ENCODE data around the gene HYAL2. TPM values are rescaled to one million over a fixed set of nuclear protein-coding genes. Genes with fewer than 3 reads are reported as not detected.

Gene HYAL2
- total and polyA plus RNA-seq, 9 of the 15 experiments (the other 6 are each of a cell fraction or from before 2014, with no cell fraction given): 0.36 to 22.7 (median 11.4) TPM; not detected in 1

DNA sequence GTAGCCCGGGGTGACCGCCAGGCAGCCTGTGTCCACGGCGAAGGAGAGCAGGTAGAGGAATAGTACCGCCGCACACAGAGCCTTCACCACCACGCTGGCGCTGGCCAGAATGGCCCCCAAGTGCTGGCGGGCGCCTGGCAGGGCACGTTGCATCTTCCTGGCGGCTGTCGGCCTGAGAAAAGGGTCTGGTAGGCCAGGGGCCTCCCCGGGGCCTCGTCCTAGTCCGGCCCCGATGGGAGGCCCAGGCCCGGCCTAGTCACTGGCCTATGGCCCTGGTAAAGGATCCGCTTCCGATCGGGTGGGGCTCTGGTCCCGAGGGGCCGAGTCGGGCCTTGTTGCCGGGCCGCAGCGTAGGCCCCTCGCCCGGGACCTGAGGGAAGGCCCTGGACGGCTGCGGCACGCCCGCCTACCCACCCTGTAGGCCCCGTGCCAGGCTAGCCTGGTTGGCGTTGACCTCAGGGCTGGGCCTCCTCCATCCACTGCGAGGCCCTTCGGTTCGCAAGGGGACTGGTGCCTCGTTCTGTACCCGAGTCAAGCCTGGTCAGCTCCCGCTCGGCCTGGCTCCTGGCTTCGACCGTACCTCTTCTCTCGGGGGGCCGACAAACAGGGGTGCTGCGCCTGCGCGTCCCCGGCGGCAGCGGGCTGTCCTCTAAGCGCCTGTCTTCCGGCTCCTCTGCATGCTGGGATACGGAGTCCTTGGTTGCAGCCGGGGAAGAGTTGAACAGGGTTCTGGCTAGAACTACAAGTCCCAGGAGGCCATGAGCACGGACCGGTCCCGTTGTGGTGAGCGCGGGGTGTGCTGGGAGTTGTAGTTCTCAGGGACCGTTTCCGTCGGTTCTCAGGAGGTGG lies 36.6 kb upstream of the HYAL2 start, which contains the start of gene TMEM115 (continued):
- TF ChIP-seq, protein P1, sequence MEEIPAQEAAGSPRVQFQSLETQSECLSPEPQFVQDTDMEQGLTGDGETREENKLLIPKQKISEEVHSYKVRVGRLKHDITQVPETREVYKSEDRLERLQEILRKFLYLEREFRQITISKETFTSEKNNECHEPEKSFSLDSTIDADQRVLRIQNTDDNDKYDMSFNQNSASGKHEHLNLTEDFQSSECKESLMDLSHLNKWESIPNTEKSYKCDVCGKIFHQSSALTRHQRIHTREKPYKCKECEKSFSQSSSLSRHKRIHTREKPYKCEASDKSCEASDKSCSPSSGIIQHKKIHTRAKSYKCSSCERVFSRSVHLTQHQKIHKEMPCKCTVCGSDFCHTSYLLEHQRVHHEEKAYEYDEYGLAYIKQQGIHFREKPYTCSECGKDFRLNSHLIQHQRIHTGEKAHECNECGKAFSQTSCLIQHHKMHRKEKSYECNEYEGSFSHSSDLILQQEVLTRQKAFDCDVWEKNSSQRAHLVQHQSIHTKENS (CRISPR knock-in tag; IDR thresholded peaks at IDR 0.05): no peak
- no peak; the same call in 1 of the 2 replicates for TF ChIP-seq BACH1 (tag; IDR thresholded peaks at IDR 0.05)
- no peak for TF ChIP-seq FUS (optimal IDR thresholded peaks at IDR 0.05; ENCODE audit: low read depth, low read length)
- no peak for TF ChIP-seq FOXM1 (IDR thresholded peaks at IDR 0.05; ENCODE audit: low read depth)
- no peak for TF ChIP-seq FOXM1 (CRISPR knock-in tag; IDR thresholded peaks at IDR 0.05; ENCODE audit: low read depth)
- TF ChIP-seq NFIC (IDR thresholded peaks at IDR 0.05): peak; percentile 27; the same call in 1 of the 2 replicates
- no peak for TF ChIP-seq KLF13 (tag; IDR thresholded peaks at IDR 0.05; ENCODE audit: borderline replicate concordance, low read depth)
- TF ChIP-seq NFE2 (IDR thresholded peaks at IDR 0.05; ENCODE audit: low read depth): no peak; the same call in 1 of the 2 replicates
- TF ChIP-seq, protein P2, sequence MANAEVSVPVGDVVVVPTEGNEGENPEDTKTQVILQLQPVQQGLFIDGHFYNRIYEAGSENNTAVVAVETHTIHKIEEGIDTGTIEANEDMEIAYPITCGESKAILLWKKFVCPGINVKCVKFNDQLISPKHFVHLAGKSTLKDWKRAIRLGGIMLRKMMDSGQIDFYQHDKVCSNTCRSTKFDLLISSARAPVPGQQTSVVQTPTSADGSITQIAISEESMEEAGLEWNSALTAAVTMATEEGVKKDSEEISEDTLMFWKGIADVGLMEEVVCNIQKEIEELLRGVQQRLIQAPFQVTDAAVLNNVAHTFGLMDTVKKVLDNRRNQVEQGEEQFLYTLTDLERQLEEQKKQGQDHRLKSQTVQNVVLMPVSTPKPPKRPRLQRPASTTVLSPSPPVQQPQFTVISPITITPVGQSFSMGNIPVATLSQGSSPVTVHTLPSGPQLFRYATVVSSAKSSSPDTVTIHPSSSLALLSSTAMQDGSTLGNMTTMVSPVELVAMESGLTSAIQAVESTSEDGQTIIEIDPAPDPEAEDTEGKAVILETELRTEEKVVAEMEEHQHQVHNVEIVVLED (CRISPR knock-in tag; IDR thresholded peaks at IDR 0.05): peak; percentile 76
- no peak for TF ChIP-seq LEF1 (IDR thresholded peaks at IDR 0.05)
- no peak for TF ChIP-seq TAF7 (tag; IDR thresholded peaks at IDR 0.05)
- no peak for TF ChIP-seq ZNF324 (CRISPR knock-in tag; IDR thresholded peaks at IDR 0.05)
- TF ChIP-seq, protein P3, sequence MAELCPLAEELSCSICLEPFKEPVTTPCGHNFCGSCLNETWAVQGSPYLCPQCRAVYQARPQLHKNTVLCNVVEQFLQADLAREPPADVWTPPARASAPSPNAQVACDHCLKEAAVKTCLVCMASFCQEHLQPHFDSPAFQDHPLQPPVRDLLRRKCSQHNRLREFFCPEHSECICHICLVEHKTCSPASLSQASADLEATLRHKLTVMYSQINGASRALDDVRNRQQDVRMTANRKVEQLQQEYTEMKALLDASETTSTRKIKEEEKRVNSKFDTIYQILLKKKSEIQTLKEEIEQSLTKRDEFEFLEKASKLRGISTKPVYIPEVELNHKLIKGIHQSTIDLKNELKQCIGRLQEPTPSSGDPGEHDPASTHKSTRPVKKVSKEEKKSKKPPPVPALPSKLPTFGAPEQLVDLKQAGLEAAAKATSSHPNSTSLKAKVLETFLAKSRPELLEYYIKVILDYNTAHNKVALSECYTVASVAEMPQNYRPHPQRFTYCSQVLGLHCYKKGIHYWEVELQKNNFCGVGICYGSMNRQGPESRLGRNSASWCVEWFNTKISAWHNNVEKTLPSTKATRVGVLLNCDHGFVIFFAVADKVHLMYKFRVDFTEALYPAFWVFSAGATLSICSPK (IDR thresholded peaks at IDR 0.05; ENCODE audit: borderline replicate concordance): no peak
- TF ChIP-seq, protein P4, sequence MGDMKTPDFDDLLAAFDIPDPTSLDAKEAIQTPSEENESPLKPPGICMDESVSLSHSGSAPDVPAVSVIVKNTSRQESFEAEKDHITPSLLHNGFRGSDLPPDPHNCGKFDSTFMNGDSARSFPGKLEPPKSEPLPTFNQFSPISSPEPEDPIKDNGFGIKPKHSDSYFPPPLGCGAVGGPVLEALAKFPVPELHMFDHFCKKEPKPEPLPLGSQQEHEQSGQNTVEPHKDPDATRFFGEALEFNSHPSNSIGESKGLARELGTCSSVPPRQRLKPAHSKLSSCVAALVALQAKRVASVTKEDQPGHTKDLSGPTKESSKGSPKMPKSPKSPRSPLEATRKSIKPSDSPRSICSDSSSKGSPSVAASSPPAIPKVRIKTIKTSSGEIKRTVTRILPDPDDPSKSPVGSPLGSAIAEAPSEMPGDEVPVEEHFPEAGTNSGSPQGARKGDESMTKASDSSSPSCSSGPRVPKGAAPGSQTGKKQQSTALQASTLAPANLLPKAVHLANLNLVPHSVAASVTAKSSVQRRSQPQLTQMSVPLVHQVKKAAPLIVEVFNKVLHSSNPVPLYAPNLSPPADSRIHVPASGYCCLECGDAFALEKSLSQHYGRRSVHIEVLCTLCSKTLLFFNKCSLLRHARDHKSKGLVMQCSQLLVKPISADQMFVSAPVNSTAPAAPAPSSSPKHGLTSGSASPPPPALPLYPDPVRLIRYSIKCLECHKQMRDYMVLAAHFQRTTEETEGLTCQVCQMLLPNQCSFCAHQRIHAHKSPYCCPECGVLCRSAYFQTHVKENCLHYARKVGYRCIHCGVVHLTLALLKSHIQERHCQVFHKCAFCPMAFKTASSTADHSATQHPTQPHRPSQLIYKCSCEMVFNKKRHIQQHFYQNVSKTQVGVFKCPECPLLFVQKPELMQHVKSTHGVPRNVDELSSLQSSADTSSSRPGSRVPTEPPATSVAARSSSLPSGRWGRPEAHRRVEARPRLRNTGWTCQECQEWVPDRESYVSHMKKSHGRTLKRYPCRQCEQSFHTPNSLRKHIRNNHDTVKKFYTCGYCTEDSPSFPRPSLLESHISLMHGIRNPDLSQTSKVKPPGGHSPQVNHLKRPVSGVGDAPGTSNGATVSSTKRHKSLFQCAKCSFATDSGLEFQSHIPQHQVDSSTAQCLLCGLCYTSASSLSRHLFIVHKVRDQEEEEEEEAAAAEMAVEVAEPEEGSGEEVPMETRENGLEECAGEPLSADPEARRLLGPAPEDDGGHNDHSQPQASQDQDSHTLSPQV (IDR thresholded peaks at IDR 0.05): peak; percentile 51; the same call in 1 of the 2 replicates
- no peak for TF ChIP-seq GTF2F1 (IDR thresholded peaks at IDR 0.05; ENCODE audit: low read depth, low read length)
- TF ChIP-seq TFE3 (CRISPR knock-in tag; IDR thresholded peaks at IDR 0.05): no peak
- TF ChIP-seq MXI1 (IDR thresholded peaks at IDR 0.05; ENCODE audit: low read depth, low read length): no peak
